Measurements from ENCODE around the gene TENM4. TPM values are rescaled to one million over a fixed set of nuclear protein-coding genes. Genes with fewer than 3 reads are reported as not detected.
A peak's percentile ranks its signal among the peaks of the same experiment; 100 is the strongest.

TENM4 gene
- polyA plus RNA-seq, 1 experiment: 0.39 TPM

DNA sequence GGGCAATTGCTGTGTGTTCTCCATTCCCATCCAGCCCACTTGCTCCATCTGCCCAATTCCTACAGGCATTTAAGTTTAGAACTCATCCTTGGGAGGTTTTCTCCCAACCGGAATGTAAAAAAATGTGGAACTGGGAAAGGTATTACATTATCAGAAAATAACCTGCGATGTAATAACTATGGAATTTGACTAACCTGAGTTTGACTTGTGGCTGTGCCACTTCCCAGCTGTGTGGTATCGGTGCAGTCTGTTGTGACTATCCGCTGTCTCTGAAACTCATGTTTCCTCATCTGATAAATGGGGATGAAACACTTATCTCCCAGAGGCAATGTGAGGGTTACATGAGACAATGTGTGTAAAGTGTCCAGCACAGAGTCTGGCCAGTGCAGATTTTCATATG lies 77.6 kb downstream of the TENM4 start:
- no peak for DNase-seq (ENCODE audit: low read depth)
- Histone ChIP-seq H3K4me3 (ENCODE audit: low read depth, low read length) (no peak overlapping the region), H3K27me3 (ENCODE audit: control insufficient read depth, insufficient read depth, low read length) (no peaks in the 10 kb centered on the region), H3K36me3 (ENCODE audit: control insufficient read depth, insufficient read depth, low read length) (no peaks in the 10 kb centered on the region)
- ChIA-PET POLR2A (no interaction called here), CTCF (interaction anchor here (0.7 kb wide), 1 partner anchor 716 kb away, joined by 3 read pairs; no protein-coding TSS in a partner anchor)
- TF ChIP-seq CTCF (IDR thresholded peaks at IDR 0.05; ENCODE audit: insufficient read depth, low read depth, low read length): no peak

GRCh38 chr11:79362821-79363220 lies 78.0 kb downstream of the TENM4 start:
- Histone ChIP-seq H3K36me3 (ENCODE audit: control insufficient read depth, insufficient read depth, low read length) (no peaks in the 10 kb centered on the region), H3K27me3 (ENCODE audit: control insufficient read depth, insufficient read depth, low read length) (no peaks in the 10 kb centered on the region), H3K4me3 (ENCODE audit: low read depth, low read length) (no peak overlapping the region)
- POLR2A ChIA-PET: no interaction called here
- no peak for DNase-seq (ENCODE audit: low read depth)
- TF ChIP-seq CTCF (IDR thresholded peaks at IDR 0.05; ENCODE audit: insufficient read depth, low read depth, low read length): no peak
- CTCF ChIA-PET: interaction anchor here (0.7 kb wide), 1 partner anchor 715 kb away, joined by 3 read pairs; no protein-coding TSS in a partner anchor

DNA sequence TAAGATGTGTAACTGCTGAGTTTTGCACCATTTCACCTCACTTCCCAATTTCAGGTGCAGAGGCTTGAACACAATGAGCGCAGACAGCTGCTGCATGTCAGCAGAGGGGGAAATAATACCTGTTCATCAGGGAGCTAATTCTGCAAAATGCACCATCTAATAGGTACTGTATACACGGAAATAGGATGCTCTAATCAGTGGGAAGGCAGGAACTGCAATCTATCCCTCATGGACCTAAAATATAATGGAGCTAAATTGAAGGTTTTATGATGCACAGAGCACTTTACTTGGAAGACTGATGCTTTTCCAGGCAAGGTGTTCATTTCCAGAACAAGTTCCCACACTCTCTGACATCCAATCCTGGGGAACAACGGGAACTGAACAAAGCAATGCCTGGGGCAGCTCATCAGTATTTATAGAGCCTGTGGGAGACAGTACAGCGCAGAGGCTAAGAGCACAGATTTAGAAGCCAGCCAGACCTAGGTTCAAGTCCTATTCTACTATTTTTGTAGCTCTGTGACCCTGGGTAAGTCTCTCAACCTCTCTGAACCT lies 78.5 kb downstream of the TENM4 start:
- no peak overlapping the region for H3K4me3 ChIP-seq (ENCODE audit: low read depth, low read length)
- ChIA-PET POLR2A (no interaction called here), CTCF (interaction anchor here (0.7 kb wide), 1 partner anchor 715 kb away, joined by 3 read pairs; no protein-coding TSS in a partner anchor)
- H3K27me3 ChIP-seq (ENCODE audit: control insufficient read depth, insufficient read depth, low read length): no peaks in the 10 kb centered on the region
- no peaks in the 10 kb centered on the region for H3K36me3 ChIP-seq (ENCODE audit: control insufficient read depth, insufficient read depth, low read length)
- TF ChIP-seq CTCF (IDR thresholded peaks at IDR 0.05; ENCODE audit: insufficient read depth, low read depth, low read length): no peak
- no peak for DNase-seq (ENCODE audit: low read depth)

DNA sequence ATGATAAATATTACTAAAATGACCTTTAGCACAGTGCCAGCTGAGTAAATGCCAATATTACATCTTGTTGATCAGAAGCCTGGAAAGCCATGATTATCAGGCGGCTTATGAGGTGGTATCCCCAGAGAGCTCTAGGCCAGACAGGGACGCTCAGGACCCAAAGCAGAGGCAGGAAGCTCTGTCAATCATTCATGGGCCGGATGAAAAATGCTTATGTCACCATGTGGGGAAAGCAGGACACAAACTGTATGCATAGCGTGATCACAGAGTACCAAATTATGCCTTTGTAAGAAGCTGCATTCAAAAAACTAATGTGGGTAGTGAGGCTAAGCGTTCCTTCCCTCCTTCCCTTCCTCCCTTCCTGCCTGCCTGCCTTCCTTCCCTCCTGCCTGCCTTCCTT lies 82.6 kb downstream of the TENM4 start:
- Histone ChIP-seq H3K4me3 (ENCODE audit: low read depth, low read length) (no peak overlapping the region), H3K36me3 (ENCODE audit: control insufficient read depth, insufficient read depth, low read length) (no peaks in the 10 kb centered on the region), H3K27me3 (ENCODE audit: control insufficient read depth, insufficient read depth, low read length) (no peaks in the 10 kb centered on the region)
- TF ChIP-seq CTCF (IDR thresholded peaks at IDR 0.05; ENCODE audit: insufficient read depth, low read depth, low read length): no peak
- POLR2A ChIA-PET: no interaction called here
- CTCF ChIA-PET: no interaction called here
- no peak for DNase-seq (ENCODE audit: low read depth)

GRCh38 chr11:79353706-79354105 lies 87.1 kb downstream of the TENM4 start:
- Histone ChIP-seq H3K4me3 (ENCODE audit: low read depth, low read length) (no peak overlapping the region), H3K27me3 (ENCODE audit: control insufficient read depth, insufficient read depth, low read length) (no peaks in the 10 kb centered on the region), H3K36me3 (ENCODE audit: control insufficient read depth, insufficient read depth, low read length) (no peaks in the 10 kb centered on the region)
- CTCF ChIA-PET: interaction anchor here (0.5 to 1.5 kb wide), 5 partner anchors 15 to 487 kb away, joined by 3 to 5 read pairs (median 3); no protein-coding TSS in a partner anchor
- no peak for TF ChIP-seq CTCF (IDR thresholded peaks at IDR 0.05; ENCODE audit: insufficient read depth, low read depth, low read length)
- POLR2A ChIA-PET: interaction anchor here (0.6 kb wide), 1 partner anchor 73 kb away, joined by 3 read pairs; no protein-coding TSS in a partner anchor
- peak; percentile 9 for DNase-seq (ENCODE audit: low read depth)

All from BJ (cell line).